KOPT-K1 (cell line): ENCODE results near the gene CNKSR3.

Experiments used
- H3K27ac ChIP-seq: fragments of 200-600 bp; sonication (generic); 2 replicates; pipeline ENCODE4 v1.5.1; 2016; ENCODE audit warnings: antibody characterized with exemption, mild to moderate bottlenecking, low read depth, low read length; ENCODE audit not compliant: poor library complexity, severe bottlenecking
- H3K36me3 ChIP-seq: fragments of 200-600 bp; sonication (generic); 2 replicates; pipeline ENCODE4 v1.5.1; 2017; ENCODE audit warnings: antibody characterized with exemption, mild to moderate bottlenecking, low read length, moderate library complexity; ENCODE audit not compliant: insufficient read depth
- H3K9me3 ChIP-seq: fragments of 200-600 bp; sonication (generic); 2 replicates; pipeline ENCODE4 v1.5.1; 2017; ENCODE audit warnings: antibody characterized with exemption, low read length, mild to moderate bottlenecking; ENCODE audit not compliant: insufficient read depth, poor library complexity, severe bottlenecking

CNKSR3 gene

DNA sequence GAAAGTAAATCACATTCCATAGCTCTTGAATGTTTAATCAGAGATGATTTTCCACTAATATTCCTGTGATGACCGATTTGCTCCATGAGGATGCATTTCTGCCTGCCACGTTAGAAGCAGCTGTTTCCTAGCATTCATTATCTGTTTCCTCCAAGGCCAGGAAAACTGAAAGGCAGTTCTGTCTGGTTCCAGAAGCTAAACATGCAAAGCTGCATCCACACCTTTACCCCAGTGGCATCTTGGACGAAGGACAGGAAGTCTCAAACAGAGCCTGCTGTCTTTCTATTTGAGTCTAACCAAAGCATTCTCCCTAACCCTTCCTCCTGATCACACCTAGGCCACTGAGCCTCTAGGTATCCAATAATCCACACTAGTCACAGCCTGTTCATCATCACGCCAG is 27.6 kb downstream of the CNKSR3 start:
- Histone ChIP-seq H3K9me3 (no peaks in the 10 kb centered on the region), H3K36me3 (no peaks in the 10 kb centered on the region), H3K27ac (no peak overlapping the region)

DNA sequence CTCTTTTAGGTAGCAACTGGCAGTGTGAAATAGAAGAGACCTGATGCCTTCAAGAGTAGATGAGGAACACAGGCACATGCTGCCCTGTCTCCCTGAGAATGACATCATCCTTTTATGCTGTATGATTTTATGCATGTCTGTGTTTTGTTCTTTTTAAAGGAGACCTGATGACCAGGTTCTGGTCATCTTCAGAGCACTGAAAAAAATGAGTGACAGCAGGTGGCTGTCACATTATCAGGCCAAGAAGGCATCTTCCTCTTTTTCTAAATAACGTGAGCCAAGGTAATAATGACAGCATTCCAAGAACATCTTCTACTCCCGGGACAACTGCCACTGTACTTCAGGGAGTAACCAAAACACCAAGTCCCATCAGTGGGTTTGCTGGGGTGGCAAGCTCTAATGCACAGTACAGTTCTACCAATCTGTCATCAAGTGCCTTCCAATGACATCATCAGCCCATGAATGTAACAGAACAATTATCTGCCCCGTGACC is 28.9 kb downstream of the CNKSR3 start:
- Histone ChIP-seq H3K27ac (no peak overlapping the region), H3K9me3 (no peaks in the 10 kb centered on the region), H3K36me3 (no peaks in the 10 kb centered on the region)

DNA sequence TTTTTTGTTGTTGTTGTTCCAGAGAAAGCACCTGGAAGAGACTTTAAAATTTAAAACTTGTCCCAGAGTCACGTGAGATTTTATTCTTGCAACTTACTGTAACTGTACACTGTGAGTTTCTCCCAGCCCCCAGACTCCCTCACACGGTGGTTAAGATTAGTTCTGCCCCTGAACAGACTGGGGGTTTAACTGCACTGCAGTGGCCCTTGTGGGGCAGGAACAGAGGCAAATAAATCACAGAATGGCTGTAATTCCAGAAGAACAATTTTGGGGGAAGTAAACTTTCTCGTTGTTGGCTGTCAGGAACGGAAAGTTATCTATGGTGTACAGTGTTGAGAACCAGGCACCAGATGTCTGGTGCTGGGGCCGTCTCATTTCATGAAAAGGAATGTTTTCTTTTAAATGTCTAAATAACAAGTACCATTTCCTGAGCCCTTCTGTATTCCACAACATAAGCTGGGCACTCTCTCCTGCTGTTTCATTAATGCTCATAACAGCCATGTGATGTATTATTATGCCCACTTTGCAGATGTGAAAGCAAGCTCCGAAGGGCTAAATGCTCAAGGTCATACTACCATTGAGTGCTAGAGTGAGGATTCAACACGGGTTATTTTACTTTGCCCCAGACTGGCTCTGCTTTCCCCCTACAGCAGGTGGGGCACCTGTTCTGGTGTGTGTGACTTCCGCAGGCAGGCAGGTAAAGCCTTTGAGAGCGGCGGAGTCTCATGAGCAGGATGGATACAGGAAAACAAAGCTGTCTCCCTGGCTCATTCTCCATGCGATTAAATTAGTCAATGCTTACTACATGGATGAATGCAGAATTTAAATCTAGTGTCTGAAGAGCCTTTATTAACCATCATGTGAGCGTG is 30.5 kb downstream of the CNKSR3 start:
- no peaks in the 10 kb centered on the region for H3K36me3 ChIP-seq
- H3K27ac ChIP-seq = no peak overlapping the region
- no peaks in the 10 kb centered on the region for H3K9me3 ChIP-seq

DNA sequence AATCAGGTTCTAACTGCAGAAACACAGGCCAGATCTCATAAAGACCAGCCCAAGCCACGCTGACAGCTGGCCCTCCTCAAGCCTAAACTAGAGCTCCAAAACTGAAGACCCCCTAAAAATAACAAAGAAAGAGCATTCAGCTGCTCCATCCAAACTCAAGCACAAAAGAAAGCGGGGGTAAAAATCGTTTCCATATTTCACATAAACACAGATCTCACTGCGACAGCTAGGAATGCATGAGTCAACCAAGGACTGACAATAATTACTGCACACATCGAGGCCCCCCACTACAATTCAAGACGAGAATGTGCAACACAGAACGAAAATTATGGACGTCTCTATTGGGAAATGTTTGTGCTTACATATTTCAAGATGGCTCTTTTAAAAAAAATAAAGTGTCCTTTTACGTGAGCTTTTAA is 31.1 kb downstream of the CNKSR3 start:
- no peaks in the 10 kb centered on the region for H3K36me3 ChIP-seq
- H3K27ac ChIP-seq = no peak overlapping the region
- H3K9me3 ChIP-seq = no peaks in the 10 kb centered on the region

DNA sequence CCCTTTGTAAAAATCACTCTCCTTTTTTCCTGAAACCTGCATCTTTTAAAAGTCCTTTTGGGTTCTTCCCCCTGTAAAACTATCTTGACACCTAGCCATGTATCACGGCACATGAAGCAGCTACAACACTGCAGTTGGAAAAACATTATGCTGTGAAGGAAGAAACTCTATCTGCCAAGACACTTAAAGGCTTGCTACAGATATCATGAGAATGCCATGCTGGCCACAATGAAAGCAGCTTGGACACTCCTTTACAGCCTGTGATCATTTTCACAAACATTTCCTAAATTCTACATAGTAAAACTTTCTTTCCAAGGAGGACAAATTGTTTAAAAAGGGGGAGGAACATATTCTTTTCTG is 31.8 kb downstream of the CNKSR3 start:
- Histone ChIP-seq H3K36me3 (no peaks in the 10 kb centered on the region), H3K9me3 (no peaks in the 10 kb centered on the region), H3K27ac (no peak overlapping the region)

DNA sequence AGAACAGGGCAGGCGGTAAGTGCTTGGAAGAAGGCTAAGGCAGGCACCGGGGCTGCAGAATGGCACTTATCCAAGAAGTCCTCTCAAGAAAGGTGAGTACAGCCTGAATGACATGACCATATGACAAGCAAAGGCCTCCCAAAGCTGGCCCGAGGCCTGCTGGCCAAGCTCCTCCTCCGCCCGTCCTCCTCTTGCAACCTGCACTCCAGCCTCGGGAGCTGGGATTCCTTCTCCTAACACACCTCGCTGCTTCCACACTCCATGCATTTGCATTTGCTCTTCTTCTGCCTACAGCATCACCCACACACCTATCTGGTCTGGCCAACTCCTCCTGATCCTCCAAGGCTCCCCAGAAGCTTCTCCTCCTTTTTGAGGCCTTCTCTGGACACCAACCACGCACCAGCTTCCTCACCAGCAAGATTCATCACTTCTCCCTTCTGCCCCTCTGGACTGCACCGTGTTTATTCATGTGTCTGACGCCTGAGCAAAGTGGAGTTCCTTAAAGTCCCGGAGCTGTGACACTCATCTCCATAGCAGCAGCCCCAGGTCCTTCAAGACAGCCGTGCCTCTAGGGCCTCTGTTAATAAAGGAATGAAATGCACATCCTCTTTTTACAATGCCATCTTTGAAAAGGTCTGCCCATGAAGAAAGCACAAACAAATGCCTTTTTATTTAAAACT is 32.3 kb downstream of the CNKSR3 start:
- Histone ChIP-seq H3K36me3 (no peaks in the 10 kb centered on the region), H3K9me3 (no peaks in the 10 kb centered on the region), H3K27ac (no peak overlapping the region)

DNA sequence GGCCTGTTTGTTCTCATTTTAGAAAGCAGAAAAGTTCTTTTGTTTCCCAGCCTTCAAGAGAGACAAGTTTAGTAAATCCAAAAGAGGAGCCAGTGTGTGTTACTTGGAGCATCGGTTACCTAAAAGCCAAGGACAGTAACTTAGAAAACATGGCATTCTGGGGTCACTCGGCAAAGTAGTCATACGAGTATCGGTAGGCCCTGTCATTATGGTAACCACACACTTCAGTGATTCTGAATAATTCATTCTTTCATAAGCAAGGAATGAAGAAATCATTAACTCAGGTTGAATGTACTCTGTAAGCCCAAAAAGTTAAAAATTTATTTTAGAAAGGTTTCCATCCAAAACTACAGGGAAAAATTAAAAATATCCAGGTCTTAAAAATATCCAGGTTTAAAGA is 34.0 kb downstream of the CNKSR3 start:
- Histone ChIP-seq H3K36me3 (no peaks in the 10 kb centered on the region), H3K9me3 (no peaks in the 10 kb centered on the region)

DNA sequence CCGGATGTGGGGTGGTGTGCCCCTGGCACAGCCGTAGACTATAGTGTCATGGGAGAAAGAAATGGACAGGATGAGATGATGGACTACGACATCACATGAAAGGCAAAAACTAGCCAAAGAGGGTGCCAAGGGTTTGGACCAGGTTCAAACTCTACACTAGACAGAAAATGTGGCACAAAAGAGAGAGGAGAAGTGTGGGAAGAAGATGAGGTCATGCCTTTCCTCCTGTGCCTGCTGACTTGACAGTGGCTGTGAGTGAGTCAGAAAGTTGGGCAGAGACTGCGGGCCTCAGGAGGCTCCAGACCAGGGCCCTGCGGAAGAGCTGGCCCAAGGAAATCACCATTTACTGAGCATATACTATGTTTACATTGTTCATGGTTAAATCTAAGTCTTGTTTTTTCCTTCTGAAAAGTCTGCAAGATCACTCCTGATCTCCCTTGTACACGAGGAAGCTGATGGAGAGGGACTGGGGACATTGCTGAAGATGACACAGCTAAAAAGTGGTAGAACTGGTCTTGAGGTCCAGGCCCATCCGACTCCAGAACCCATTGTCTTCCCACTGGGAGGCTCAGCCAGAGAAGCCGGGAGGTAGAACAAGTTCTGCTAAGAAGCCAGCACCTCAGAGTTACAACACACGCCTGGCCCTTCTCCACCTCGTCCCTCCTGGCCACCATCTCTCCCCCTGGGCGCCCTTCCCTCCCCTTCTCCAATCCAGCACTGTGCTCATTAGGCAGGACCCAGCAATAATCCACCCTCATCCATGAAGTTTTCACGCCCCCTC is 35.6 kb downstream of the CNKSR3 start:
- H3K27ac ChIP-seq = no peak overlapping the region
- H3K36me3 ChIP-seq = no peaks in the 10 kb centered on the region
- H3K9me3 ChIP-seq = no peaks in the 10 kb centered on the region

More for the DNA sequence above, 34.0 kb downstream of the CNKSR3 start:
- H3K27ac ChIP-seq = no peak overlapping the region

DNA sequence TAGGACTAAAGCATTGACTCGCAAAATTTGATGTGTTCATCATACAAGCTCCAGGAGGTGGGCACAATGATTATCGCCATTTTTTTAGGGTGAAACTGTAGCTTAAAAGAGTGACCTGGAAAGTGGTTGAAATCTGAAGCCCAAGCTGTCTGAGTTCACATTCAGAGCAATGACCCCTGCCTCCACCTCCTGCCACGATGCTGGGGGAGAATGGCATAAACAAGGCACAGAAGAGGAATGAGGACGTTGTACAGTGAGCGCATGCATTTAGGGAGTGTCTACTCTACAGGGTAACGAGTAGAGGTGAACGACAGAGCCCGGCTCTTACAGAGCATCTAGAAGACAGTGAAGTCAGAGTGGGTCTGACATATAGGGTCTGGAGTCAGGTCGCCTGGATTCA is 37.2 kb downstream of the CNKSR3 start:
- H3K36me3 ChIP-seq = no peaks in the 10 kb centered on the region
- H3K9me3 ChIP-seq = no peaks in the 10 kb centered on the region
- no peak overlapping the region for H3K27ac ChIP-seq

DNA sequence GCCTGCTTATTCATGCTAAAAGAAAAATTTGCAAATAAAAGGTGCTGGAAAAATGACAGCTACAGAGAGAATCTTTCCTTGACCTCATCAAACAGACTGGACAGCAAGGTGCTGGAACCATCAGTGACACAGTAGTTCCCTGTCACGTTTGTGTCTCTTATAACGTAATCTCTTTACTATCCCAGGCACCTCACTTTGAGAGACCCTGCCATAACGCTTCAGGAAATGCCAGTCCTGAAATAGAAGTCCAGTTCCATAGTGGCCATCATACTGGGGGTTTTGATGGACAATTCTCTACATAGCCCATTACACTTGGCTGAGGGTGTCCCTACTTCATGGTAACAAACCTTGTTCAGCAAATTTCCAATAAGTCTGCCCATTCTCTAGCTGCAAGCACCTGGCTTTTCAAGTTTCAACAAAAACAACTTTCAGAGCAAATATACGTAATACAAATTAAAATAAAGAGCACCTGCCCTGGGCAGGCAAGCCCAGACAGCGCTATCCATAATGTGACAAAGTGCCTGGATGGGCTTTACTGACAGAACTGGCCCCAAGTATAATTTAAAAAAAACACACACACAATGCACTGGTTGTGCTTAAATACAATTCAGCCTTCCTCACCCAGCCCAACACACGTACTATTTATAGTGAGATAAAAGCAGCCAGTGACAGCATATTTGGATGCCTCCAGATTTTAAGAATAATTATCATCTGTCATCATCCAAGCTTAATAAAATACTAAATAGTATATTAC is 38.7 kb downstream of the CNKSR3 start:
- Histone ChIP-seq H3K36me3 (no peaks in the 10 kb centered on the region), H3K9me3 (no peaks in the 10 kb centered on the region), H3K27ac (no peak overlapping the region)

DNA sequence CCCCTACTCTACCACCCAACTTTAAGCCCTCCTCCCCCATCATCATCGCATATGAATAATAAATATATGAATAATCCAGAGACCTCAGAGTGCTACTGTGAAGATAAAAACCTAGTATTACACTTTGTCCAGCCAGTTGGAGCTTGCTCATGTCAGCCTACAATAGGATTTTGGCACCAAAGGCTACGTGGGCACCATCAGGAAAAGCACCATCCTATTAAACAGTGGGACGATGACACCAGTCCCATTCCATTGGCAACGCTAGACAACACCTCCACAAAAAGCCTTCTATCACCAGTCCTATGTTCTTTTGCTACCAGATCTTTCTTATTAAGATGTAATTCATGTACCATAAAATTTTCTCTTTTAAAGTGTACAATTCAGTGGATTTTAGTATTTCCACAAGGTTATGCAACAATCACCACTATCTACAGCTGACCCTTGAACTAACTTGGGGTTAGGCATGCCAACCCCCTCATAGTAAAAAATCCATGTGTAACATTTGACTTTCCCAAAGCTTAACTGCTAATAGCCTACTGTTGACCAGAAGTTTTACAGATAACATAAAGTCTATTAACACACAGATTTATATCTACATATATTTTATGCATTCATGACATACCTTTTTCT is 41.1 kb downstream of the CNKSR3 start:
- Histone ChIP-seq H3K9me3 (no peaks in the 10 kb centered on the region), H3K36me3 (no peaks in the 10 kb centered on the region), H3K27ac (no peak overlapping the region)

DNA sequence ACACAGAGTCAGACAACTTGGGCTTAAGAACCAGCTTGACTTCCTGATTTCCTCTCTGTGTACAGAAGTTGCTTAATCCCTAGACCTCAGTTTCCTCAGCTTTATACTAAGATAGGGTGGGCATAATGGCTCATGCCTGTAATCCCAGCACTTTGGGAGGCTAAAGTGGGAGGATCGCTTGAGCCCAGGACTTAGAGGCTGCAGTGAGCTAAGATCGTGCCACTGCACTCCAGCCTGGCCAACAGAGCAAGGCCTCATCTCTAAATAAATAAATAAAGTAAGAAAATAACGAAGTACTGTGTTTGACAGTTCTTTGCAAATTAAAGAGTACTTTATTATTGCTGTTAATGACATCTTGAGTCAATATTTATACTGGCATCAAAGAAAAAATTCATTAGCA is 41.7 kb downstream of the CNKSR3 start:
- H3K9me3 ChIP-seq = no peaks in the 10 kb centered on the region
- H3K27ac ChIP-seq = no peak overlapping the region
- no peaks in the 10 kb centered on the region for H3K36me3 ChIP-seq

DNA sequence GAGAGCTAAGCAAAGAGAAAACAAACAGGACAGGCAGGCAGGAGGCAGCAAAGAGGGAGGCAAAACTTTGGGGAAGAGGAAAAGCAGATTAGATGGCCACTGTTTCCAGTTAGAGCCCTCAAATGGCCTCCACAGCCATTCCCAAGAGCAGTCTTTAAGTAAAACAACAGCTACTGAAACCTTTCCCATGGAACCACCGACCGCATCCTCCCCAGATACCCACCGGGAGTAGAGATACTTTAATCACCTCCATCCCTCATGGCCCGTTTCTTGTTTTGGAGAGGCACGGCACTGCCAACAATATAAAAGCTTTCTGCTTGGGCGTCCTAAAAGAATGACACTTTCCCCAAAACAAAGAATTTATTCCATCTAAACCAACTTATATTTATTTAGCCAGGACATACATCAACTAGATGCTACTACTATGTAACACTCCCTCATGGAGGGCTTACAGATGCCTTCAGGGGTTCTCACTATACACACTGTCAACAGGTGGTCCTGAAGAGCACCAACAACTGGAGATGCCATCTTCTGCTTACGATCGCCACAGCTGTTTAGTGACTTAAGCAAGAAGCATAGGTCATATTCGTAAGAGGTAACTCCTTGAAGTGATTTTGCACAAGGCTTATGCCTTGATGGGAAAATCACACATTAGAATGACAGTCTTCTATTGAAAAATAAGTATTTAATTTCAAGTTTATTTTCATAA is 43.4 kb downstream of the CNKSR3 start:
- Histone ChIP-seq H3K27ac (no peak overlapping the region), H3K36me3 (no peaks in the 10 kb centered on the region)

DNA sequence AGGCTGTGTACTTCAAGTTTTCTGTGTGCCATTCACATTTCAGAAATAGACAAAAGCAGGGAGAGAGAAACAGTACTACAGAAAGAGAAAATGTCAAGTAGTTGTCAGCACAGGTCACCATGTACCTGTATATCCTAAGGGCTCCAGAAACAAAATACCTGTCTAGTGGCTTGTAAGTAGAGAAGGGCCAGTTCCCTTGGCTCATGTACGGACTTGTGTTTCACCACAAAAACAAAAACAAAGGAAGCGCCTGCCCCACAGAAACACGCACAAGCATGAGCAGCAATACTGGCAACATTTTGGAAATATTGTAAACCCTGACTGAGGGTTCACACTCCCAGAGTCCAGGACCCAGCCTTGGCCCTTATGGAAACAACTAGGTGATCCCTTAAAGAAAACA is 44.3 kb downstream of the CNKSR3 start:
- Histone ChIP-seq H3K36me3 (no peaks in the 10 kb centered on the region), H3K9me3 (no peaks in the 10 kb centered on the region), H3K27ac (no peak overlapping the region)

More for the DNA sequence above, 43.4 kb downstream of the CNKSR3 start:
- no peaks in the 10 kb centered on the region for H3K9me3 ChIP-seq
